GM10847 (cell line): ENCODE results near the gene MIAT.

Source experiments
- POLR2A ChIP-seq: IDR thresholded peaks from 2 replicates; pipeline ENCODE4 v1.6.1; 2011; ENCODE audit not compliant: insufficient read length; ENCODE audit errors: extremely low read depth

The MIAT gene

GRCh38 chr22:26672590-26673468, 15.4 kb downstream of the MIAT start:
- TF ChIP-seq POLR2A, result peak; percentile 50

GRCh38 chr22:26673486-26673885, 16.1 kb downstream of the MIAT start:
- no peak for TF ChIP-seq POLR2A

DNA sequence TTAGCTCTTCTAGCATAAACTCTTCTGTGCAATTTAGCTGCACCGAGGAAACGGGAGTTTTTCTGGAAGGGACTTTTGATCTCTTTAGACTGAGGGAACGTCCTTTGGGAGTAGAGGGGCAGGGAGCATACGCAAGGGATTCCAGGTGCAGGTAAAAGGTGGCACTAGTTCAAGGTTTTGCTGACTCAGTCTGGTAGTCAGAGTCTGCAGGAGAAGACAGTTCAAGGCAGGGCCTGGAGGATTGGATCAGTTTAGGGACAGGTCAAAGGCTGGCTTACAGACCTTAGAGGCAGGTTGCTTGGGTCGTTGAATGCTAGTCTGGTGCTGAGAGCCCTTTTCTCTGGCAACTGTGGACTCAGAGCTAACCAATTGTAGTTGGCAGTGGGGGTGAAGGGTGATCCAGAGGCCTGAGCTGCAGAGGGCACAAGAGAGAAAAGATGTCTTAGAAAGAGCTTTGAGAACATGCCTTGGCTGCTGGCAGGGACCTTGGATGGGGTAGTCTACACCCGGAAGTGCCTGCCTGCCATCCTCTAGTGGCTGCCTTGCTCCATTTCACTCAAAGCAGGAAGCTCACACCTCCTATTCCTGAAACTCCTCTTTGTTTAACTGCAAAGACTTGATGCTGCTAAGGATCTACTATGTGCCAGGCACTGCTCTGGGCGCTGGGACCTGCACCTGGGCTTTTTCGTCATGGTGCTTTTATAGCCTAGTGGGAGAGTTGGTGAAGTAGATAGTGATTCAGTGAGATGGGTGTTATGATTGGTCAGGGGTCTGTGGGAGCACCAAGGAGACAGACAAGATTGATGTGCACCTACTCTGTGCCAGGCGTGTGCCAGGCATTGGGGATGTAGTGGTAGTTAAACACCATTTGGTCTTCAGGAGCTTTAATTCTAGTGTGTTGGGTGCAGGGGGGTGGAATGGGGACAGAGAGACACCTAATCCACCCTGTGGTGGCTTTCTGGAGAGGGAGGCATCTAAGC, 17.1 kb downstream of the MIAT start:
- no peak for TF ChIP-seq POLR2A

DNA sequence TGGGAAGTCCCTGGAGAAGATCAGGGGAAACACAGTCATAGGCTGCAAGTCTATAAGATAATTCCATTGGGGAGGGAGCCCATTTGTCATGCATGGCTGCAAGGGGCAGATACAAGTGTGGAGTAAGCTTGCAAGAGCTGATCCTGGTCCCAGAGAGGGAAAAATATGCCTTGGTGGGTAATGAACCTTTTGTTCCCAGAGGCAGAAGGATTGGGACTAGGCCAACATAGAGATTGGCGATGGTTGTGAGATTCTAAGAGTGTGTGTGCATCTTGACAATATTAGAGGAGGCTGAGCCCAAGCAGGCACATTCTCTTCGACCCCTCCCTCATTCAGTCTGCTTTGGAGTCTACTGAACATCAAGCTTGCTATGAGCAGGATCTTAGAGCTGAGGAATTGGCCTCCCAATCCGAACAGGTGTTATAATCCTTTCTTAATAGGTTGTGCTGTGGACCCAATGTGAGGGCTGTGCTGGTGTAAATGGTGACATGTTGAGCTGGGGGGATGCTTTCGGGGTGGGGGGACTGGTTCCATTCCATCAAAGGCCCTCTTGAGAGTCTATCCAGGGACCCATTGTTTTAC, 18.4 kb downstream of the MIAT start:
- TF ChIP-seq POLR2A, result no peak

DNA sequence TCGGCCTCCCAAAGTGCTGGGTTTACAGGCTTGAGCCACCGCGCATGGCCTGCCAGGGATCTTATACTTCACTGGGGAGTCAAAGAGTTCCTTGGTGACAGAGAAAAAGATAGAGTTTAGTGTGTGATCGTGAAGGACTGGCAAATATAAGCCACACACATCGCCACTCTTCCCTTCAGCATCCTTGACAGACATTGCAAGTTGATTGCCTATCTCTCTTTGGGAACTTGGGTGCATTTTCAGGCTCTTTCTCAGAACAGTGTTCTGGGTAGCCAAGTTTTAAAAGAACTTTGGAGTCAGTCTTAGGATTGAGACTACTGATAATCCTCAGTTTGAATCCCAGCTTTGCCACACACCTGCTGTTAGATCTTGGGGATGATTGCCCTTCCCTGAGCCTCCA, 19.8 kb downstream of the MIAT start:
- TF ChIP-seq POLR2A, result no peak

DNA sequence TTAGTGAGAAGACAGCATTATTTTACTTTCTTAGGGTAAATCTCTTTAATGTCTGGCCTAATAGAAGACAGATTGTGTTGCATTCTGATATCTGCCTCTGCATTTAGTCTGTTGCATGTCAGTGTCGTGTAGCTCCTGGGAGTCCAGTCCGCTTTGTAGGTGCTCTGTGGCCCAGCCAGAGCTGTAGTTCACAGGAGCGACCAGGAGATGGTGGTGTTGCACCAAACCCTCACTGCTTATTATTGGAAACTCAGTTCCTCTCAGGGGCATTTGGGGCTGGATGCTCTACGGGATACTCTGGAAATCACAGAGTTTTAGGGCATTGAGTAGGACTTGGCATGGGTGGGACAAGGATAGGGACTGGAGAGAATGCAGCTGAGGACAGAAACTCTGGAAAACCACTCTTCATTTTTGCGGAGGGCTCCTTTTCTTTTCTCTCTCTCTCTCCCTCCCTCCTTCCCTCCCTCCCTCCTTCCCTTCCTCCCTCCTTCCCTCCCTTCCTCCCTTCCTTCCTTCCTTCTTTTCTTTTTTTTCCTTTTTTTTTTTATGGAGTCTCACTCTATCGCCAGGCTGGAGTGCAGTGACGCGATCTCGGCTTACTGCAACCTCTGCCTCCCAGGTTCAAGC, 21.7 kb downstream of the MIAT start:
- no peak for TF ChIP-seq POLR2A

GRCh38 chr22:26680485-26680884, 23.1 kb downstream of the MIAT start:
- TF ChIP-seq POLR2A, result no peak

- TF ChIP-seq POLR2A, result no peak
Measured at GRCh38 chr22:26681395-26681821, 24.0 kb downstream of the MIAT start.

GRCh38 chr22:26684168-26684567, 26.8 kb downstream of the MIAT start:
- TF ChIP-seq POLR2A, result no peak

GRCh38 chr22:26685601-26686000, 28.2 kb downstream of the MIAT start:
- TF ChIP-seq POLR2A, result no peak

- TF ChIP-seq POLR2A, result no peak
Measured at GRCh38 chr22:26687439-26687838, 30.1 kb downstream of the MIAT start.

GRCh38 chr22:26689513-26690301, 32.3 kb downstream of the MIAT start:
- no peak for TF ChIP-seq POLR2A

GRCh38 chr22:26690654-26691376, 33.4 kb downstream of the MIAT start:
- no peak for TF ChIP-seq POLR2A

DNA sequence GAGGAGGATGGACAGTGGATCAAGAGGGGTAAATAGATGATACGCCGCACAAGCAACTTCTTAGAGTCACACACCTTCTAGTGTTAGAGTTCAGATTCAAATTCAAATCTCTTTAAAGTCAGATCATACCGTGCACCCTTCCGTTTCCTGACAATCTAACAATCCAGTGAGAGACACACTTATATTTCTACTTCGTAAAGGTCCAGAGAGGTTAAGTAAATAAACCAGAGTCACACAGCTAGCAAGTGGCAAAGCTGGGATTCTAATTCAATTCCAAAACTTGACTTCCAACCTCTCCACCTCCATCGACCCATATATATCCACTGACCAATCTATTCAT, 34.0 kb downstream of the MIAT start:
- no peak for TF ChIP-seq POLR2A

DNA sequence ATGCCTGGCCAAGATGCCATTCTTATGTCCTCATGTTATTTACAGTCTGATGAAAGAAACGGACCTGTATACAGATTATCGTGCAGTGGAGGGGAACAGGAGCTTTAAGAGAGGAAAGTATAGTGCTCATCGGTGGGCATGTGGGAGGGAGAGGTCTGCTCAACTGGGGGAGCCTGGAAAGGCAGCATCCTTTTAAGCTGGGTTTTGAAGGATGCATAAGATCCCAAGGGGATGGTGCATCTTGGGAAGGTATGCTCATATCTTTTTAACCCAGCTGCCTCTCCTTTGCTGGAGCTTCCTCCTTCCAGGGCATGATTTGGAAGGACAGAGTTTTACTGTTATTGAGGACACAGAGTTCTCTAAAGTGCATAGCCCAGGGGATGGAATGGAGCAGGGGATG, 34.8 kb downstream of the MIAT start:
- no peak for TF ChIP-seq POLR2A
